Stimulated activated CD8-positive, alpha-beta memory T cell treated with anti-CD3 and anti-CD28 coated beads, Interleukin-15, amount 100 ng/mL, for 48 hours (primary cell): ENCODE results near the gene STARD6.
A peak's percentile ranks its signal among the peaks of the same experiment; 100 is the strongest.
"Not testable (repeated sequence)": the region's sequence is repeated elsewhere in the genome, so short reads cannot be mapped to it uniquely, and the experiment has no call there.

Source experiments
- DNase-seq, 2 donors: peaks; one replicate each; pipeline ENCODE4 v3.0.0-alpha.2; 2020; ENCODE audit warnings: low read depth in 2 of 2

The STARD6 gene

GRCh38 chr18:54357660-54358494, at the start of gene STARD6, which contains the start of gene C18orf54:
STARD6 (minus strand) TSS chr18:54357858; CDS start chr18:54354573, 3,285 bp downstream.
C18orf54 (plus strand) TSS chr18:54357906; CDS start chr18:54360573, 2,667 bp downstream.
- DNase-seq = peak; percentile 84 to 87

DNA sequence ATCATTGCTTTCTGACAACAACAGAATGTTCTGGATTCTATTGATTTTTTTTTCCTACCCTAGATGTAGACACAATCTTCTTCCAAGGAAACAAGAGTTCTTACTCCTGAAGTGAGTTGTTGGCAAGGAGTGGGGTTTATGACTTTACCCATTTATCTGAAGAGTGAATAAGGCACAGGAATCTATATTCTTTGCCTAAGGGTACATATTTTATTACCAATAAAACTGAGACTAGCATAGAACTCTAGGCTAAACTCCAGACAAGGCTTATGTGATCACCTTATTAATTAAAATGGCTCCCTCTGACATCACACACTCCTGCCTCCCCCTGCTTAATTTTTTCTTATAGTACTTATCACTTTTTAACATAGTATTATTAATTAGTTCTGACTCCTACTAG, 47.6 kb upstream of the STARD6 start:
- no peak for DNase-seq

DNA sequence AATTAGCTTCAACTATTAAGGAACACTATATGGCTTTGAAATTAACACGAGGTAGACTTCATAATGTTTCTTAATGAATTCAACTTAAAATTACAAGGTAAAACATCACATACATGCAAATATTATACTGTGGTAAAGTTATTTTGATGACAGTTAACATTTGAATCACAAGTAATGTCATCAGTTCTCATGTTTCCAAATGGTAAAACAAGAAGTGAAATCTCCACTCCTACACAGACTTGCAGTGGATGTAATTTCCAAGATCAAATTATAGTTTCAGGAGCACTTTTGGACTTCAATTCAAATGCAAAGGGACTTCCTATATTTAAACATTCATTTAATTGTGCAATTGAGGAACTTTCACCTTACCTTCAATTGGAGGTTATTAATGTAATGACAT, 39.1 kb upstream of the STARD6 start:
- no peak for DNase-seq

DNA sequence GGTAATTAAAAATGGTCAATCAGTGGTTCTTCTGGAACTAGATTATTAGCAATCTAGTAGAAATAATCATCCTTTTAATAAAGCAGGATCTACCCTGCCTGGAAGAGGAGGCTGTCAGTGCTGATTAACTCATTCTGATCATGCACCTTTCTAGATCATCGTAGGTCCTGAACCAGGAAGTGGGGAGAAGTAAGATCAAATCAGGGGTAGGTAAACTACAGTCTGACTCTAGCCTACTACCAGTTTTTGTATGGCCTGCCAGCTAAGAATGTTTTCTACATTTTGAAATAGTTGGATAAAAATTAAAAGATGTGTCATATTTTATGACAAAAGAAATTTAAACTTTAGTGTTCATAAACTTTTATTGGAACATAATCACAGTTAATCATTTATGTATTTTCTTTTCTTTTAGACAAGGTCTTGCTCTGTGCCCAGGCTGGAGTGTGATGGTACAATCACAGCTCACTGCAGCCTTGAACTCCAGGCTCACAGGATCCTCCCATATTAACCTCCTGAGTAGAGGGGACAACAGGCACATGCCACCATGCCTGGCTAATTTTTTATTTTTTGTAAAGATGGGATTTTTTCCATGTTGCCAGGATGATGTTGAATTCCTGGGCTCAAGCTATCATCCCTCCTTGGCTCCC, 36.1 kb upstream of the STARD6 start:
- DNase-seq = no peak

- no peak for DNase-seq
These were observed 34.9 kb upstream of the STARD6 start for GRCh38 chr18:54392543-54393023.

DNA sequence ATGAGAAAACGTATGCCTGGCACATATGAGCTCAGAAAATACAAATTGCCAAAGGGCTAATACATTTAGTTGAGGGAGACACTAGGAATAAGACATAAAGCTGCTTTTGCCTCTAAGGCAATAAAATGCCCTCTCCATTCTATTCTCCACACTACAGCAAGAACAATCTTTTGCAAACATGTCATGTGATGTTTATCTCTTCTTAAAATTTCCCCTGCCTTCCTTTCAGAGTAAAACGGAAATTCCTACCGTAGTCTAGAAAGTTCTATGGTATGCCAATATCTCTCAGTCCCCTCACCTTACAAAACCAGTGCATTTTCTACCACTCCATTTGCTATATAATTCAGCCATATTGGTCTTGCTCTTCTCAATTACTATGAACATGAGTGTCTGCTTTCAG, 33.2 kb upstream of the STARD6 start:
- no peak for DNase-seq

DNA sequence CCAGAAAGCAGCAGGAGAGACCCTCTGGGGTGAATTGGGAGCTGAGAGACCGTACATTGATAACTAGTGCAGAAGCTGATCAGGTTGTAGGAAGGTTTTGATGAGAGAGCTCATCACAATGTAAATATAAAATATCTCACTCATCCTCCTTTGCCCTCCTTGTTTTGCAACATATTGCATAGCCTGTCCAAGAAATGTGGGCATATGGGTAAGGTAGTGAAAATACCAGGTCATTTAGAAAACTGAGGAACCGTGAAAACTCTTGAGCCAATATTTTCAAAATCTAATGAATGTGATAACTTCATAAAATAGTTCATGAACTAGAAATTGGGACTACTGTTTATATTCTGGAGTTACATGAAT, 31.5 kb upstream of the STARD6 start:
- DNase-seq = no peak

DNA sequence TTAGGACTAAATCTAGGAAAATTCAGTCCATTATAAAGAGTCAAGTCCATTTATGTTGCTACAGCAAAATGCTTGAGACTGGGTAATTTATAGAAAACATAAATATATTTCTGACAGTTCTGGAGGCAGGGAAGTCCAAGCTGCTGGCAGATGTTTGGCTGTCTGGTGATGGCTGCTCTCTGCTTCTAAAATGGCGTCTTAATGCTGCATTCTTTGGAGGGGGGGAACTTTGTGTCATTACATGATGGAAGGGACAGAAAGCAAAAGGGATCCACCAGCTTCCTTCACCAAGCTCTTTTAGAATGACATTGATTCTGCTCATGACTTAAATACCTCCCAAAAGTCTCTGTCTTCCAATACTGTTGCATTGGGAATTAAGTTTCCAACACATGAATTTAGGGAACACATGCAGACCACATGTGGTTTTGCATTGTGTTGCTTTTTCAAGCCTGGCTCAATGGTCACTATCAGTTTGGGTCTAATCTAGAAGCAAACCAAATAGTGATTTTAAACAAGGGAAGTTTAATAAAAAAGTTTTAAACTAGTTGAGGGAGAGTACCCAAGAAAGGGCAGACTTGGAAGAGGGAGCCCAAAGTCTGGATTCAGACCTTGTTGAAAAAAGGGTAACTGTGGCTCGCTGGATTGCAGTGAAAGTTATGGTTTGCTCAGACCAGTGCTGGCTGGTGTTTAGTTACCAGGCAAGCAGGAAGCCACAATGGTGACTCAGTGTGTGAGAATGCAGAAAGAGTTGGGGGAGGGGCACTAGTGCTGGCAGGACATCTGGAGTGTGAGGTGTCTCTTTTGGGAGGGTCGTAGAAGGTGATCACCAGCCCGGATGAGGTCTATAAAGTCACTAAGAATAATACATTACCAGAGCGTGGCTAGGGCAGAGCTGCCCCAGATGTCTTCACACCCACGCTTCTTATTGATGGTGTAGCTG, 30.8 kb upstream of the STARD6 start:
- DNase-seq = peak; percentile 16 to 19

GRCh38 chr18:54387631-54388030, 30.0 kb upstream of the STARD6 start:
- no peak for DNase-seq

- DNase-seq = not testable (repeated sequence)
These were observed 29.3 kb upstream of the STARD6 start for GRCh38 chr18:54386800-54387495.

DNA sequence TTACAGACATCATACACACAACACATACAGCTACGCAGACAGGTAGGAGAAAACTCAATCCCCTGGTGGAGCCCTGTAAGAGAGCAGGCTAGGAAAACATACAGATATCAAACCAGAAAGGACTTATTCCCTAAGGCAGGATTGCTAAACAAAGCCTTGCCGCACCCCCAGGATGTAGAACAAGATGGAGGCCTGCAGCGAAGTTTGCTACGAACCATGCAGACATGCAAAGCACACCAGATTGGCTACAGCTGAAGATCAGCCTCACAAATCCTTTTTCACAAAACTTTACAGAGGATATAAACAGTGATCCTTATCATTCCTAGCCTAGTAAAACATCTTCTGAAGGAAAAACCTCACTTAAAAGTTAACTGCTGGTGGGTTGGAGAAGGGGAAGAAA, 28.4 kb upstream of the STARD6 start:
- DNase-seq = no peak

GRCh38 chr18:54382733-54383252, 25.1 kb upstream of the STARD6 start:
- DNase-seq = no peak

GRCh38 chr18:54382076-54382475, 24.4 kb upstream of the STARD6 start:
- DNase-seq = no peak

DNA sequence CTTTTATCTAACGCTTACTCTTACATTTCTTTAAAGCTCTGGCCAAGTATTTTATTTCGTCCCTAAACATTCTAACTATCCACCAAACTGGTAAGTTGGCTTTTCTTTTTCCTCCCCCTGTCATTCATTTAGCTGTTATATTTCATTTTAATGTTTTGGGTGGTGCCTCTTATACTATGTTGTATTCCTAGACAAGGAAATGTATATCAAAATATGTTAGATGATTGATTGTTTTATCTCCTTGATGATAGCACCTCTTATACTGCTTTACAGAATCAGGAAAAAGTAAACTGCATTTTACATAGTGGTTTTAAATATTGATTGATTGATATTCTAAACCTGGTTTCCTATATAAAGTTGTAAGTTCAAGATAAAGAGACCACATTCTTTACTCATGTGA, 24.0 kb upstream of the STARD6 start:
- DNase-seq = no peak

DNA sequence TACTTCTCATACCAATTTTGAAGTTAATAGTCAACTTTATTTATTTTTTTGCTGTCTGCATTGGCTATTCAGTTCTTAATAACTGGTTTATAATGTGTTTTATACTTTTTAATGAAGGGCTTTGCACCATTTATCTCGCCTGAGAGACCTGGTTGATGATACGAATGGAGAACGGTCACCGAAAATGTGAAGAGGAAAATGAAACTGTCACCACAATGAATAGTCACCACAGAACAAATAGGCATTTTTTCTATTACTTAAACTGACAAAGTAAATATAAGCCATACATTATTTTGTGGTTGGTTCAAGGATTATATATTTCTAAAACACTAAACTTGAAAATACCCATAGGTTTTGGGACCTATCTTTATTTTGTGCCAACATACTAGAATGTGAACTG, 20.4 kb upstream of the STARD6 start:
- no peak for DNase-seq

GRCh38 chr18:54360406-54360805, 2.7 kb upstream of the STARD6 start:
- DNase-seq = no peak

DNA sequence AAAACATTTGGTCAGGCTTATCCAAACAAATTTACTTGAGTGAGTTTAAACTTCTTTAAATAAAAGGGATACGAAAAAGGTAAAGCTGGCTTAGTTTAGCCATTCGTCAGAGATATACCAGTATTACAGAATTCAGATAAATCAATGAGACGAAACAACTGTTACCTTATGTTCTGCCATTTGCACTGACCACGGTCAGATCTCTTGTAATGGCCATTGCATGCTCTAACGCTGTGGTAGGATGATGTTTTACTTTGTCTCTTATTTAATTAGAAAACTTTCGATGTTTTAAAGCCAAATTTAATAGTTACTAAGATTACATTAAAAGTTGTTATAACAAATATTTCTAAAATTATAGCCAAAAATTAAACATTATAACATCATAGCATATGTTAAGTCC, 1.6 kb upstream of the STARD6 start:
- DNase-seq = no peak

- DNase-seq = no peak
These were observed 910 bp upstream of the STARD6 start for GRCh38 chr18:54358495-54359040.

- DNase-seq = no peak
These were observed 487 bp downstream of the STARD6 start for GRCh38 chr18:54357082-54357659.

DNA sequence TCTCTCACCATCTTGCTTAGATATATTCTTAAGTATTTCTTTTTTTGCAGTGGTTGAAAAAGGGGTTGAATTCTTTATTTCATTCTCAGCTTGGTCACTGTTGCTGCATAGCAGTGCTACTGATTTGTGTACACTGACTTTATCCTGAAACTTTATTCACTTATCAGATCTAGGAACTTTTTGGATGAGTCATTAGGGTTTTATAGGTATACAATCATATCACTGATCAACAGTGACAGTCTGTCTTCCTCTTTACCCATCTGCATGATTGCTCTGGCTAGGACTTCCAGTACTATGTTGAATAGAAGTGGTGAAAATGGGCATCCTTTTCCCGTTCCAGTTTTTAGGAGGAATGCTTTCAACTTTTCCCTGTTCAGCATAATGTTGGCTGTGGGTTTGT, 6.5 kb downstream of the STARD6 start:
- DNase-seq = no peak
